Activated T-cell treated with anti-CD3 and anti-CD28 coated beads for 24 hours (primary cell): ENCODE measurements around the gene GABBR2.

Experiments used
- DNase-seq: peaks from one replicate; pipeline ENCODE4 v3.0.0-alpha.2; 2020; ENCODE audit warnings: low read depth

GABBR2 gene

DNA sequence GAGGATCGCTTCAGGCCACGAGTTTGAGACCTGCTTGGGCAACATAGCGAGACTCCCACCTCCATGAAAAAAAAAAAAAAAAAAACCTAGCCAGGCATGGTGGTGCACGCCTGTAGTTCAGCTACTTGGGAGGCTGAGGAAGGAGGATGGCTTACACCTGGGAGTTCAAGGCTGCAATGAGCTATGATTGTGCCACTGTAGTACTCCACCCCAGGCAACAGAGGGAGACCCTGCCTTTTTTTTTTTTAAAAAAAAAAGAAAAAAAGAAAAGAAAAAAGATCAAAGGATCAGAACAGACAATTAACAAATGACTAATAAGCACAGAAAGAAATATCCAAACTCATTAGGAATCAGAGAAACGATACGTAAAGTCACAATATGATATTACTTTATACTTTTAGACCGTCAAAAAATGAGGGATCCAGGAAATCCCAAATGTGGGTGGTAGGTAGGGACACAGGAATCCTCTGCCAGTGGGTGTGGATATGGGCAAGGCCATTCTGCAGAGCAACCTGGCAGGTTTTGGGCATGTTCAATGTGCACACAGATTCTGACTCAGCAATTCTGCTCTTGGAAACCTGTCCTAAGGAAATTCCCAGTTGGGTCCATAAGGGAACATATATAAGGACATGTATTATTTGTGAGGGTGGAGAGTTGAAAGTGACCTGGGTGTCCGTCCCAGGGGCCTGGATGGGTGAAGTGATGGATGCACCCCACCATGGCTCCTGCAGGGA is 308.6 kb downstream of the GABBR2 start:
- DNase-seq: no peak

DNA sequence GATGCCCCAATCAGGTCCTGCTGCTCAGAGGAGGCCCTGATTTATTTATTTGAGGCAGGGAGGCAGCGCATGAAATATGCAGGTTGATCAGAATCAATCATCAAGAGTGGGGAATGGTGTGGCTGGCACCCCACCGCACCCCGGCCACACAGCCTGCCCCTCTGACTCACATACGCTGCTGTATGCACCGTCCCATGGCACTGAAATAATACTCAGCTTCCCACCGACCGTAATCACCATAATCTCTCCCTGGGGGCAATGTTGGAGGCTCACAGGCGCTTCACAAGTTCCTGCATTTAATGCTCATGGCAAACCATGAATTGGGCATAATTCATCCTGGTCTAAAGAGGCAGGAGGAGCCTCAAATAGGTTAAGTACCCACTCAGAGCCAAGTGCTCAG is 312.1 kb downstream of the GABBR2 start:
- DNase-seq: no peak

DNA sequence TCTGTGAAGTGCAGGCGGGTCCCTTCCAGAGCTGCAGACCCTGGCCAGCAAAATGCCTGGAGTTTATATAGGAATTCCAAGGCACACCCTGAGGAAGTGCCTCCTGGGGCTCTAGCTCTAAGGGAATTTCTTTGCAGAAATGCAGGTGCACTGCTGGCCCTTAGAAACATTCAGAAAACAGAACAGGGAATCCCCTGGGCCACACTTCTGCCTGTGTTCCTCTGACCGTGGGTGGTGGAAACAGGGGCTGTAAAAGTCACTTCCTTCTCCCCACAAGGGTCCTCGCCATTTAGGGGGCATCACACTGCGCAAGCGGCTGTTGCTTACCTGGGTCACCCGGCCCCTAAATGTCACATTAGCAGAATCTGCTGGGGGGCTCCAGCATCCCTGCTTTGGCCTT is 312.5 kb downstream of the GABBR2 start:
- no peak for DNase-seq

DNA sequence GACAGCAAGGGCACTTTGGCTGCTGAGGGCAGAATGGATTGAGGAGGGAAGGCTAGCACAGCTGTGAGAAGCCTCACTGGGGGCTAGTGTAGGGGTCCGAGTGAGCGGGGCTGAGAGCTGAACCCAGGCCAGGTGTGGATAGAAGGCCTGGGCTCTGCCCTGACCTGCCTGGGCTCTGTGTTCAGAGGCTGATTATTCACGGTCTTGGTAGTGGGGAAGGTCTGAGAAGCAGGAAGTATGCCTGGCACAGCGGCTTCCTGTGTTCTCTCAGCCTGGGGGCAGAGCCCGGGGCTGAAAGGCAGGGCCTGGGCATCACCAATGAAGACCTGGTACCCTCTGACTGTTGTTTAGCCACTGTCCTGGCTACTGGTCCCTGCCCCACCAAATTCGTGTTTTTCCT is 316.9 kb downstream of the GABBR2 start:
- no peak for DNase-seq

DNA sequence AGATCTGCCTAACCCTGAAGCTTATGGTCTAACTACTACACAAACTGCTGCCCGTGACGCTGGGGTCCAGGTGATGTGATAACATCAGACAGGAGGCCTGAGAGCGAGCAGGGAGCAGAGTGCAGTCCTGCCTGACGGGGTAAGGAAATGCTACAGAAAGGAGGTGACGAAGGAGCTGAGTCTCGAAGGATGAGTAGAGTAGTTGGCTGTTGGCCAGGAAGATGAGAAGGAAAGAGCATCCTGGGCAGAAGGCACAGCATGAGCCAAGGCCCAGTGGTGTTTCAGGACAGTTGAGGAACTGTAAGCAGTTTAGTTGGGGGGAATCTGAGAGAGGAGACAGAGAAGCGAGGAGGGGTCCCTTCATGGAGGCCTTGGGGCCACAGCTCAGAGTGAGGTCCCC is 317.3 kb downstream of the GABBR2 start:
- no peak for DNase-seq

DNA sequence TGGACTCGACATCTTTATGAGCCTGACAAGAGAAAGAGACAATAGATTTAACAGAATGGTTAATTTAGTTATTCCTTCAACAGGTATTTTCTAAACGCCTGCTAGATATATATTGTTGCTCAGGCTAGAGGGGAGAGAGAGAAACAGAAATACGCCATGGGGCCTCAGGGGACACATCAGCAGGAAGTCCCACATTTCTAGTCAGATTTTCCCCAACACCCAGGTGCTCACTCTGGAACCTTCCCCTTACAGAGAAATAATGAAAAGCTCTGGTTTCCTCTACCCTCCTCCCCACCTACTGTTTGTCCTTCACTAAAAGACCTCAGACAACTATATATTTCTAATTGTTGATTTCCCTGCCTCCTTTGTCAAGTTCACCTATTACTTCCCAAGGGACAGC is 323.0 kb downstream of the GABBR2 start:
- no peak for DNase-seq

DNA sequence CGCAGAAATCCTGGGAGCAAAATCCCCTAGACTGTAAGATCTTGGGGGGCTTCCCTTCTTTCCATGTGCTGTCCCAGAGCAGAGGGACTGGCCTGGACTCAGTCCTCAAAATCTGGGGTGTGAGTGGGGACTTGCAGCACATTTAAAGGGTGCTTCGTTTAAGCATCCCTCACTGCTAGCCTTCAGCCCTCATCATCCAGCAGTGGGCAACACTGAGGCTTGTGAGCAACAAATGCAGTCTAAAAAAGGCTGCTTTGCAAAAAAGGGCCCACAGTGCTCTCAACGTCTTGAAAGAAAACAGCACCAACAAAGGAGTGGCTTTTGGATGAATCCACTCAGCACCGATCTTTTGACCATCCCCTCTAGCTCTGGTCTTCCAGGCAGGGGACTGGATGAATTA is 325.0 kb downstream of the GABBR2 start:
- no peak for DNase-seq

DNA sequence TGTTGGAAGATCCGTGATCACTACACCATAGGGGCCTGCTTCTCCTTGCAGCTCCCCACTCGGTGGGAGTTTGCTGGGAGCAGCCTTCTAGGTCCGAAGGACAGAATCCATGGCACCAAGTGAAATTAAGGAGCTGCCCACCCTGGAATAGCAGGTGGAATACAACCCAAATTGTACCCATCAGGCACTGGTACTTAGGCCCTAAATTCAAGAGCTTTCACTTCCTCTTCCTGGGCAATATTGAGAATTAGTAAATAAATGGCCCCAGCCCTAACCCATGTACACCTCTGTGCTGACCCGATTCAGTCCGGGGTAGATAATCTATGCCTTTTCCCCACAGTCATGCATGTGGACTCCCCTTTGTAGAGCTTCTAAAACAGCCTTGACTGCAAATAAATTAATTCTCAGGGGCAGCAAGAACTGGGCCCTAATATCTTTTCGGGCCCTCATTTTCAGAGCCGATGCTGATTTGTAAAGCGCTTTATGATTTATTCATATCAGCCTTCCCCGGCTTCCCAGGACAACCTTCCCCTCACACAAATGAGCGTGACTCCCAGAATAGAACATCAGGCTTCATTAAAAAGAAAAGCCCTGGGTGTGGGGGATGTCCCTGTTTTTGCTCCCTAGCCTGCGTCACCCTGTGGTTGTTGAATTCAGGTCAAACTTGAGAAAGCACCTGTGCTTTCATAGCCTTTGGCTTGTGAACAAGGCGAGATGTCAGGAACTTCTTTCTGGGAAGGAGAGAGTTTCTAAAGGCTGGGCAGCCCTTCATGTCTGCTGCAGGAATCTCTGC is 327.2 kb downstream of the GABBR2 start:
- no peak for DNase-seq

DNA sequence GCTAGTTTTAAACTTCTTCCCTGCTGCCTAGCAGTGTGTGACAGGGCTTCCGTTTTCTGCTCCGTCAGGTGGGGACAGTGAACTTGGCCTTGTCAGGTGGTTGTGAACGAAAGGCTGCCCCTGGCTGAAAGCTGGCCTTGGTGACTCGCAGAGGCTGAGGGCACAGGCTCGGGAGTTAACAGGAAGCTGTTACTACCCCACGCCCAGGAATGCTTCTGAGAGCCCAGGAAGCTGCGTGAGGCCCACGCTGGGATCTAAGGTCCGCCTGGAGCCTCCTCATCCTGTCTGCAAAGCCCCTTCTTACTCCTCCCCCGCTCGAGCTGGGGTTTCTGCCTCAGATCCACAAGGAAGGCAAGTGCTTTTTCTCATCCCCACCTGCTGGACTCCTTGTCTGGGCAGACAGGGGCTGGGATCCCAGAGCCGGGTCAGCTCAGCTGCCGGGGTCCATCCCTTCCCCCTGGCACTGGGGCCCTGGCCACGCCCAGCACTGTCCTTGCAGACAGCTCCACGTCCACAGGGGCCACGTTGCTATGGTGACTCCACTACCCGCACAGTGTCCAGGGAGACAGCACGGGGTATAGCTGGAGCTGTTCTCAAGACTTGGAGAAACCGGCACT is 328.6 kb downstream of the GABBR2 start:
- no peak for DNase-seq

DNA sequence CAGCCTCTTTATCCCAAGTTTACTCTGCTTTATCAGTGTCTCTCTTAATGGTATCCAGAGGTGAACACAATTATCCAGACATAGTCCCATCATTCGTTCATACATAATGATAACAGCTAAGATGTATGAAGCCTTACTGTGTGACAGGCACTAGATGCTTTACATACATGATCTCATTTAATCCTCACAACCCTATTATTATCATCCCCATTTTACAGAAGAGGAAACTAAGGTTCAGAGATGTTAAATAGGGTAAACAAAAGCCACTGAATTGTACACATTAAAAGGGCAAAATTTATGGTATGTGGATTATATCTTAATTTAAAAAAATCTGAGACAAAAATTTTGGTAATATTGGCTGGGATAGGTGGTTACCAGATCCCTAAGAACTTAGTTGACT is 329.2 kb downstream of the GABBR2 start:
- no peak for DNase-seq

DNA sequence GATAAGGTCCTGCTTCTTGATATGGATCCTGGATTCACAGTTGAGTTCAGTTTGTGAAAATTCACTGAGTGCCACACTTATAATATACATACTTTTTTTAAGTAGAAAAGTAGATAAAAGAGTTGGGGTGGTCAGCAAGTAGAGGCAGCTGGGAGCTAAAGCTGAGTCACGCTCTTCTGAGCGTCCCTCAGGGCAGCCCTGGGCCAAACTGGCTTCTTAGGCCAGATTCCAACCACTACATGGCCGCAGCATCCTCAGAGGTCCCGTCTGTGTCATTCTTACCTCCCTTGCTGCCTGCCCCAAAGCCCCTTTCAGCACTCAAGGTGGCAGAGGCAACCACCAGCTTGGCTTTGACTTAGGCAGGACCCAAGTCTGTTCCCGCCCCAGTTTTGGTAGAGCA is 329.9 kb downstream of the GABBR2 start:
- DNase-seq: no peak

DNA sequence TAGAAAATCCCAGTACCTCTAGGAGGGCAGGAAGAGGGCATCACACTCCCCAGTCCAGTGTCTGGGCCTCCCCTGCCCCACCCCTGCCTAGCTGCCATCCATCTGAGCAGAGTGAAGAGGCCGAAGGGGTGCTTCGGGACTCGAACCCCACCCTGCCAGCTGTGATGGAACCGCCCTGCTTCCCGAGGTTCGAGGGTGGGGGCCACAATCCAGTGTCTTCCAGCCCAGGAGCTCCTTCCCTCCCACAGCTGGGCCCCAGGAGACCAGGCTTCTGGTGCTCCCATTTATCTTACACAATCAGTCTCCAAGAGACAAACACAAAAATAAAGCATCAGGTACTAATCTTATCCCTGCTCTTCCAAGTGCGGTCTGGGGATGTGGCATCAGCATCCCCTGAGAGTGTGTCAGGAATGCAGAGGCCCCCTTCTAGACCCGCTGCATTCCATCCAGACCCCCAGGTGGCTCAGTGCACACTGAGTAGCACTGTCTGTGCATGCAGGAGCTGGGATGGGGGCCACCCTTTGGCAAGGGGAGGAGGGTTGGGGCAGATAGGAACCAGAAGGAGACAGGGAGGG is 330.4 kb downstream of the GABBR2 start:
- DNase-seq: no peak

DNA sequence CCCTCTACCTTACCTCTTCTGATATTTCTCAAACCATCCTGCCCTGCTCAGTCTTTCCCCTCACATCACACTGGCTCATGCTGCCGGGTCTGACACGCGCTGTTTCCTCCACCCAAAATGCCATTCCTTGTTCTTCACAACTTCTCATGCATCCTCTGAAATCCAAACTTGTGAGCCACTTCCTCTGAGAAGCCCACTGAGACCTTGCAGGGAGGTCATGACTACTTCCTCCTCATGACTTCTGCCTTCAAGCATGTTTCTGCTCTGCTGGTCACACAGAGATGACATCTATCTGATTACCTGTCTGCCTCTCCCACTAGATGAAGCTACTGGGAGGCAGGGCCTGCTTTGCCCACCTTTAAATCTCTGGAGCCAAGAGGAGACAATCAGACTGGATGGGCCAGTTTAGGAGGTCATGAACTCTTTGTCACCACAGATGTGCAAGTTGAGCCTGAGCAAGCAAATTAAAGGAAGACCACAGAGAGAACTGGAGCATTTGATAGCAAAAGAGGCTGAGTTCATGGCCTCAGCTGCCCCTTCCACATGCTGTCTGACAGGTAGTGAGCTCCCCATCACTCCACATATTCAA is 333.5 kb downstream of the GABBR2 start:
- no peak for DNase-seq

DNA sequence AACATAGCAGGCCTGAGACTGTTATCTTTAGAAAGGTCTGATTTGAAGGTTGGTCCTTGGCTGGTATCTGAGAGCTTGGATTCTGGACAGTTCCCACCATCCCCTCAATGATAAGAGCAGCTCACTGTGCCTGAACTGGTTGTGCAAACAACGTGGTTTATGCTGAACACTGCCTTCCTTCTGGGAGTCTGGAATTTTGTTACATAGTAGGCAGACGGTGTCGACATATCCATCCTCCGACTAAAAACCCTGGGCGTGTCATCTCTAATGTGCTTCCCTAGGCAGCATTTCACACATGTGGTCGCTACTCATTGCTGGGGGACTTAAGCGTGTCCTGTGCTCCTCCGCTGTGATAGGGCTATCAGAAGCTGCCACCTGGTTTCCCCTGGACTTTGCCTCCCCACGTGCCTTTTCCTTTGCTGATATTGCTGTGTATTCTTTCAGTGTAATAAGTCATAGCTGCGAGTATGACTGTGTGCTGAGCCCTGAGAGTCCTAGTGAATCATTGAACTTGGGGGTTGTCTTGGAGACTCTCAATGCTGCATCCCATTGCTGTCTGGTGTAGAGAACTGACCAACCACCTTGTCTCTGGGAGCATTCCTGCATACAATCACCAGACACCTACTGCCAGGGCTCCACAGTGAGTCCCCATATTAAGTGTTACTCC is 334.2 kb downstream of the GABBR2 start:
- DNase-seq: no peak

DNA sequence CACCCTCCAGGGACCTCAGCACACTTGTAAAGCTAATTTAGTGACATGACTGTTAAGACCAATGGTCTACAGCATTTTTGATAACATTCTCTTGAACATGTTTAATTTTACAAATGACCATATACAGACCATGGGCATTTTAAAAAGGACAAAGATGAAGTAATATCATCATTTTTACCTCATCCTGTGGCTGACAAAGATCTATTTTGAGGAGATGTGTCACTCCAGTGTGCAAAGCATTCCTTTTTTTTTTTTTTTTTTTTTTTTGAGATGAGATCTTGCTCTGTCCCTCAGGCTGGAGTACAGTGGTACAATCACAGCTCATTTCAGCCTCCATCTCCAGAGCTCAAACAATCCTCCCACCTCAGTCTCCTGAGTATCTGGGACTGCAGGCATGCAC is 335.1 kb downstream of the GABBR2 start:
- DNase-seq: no peak

DNA sequence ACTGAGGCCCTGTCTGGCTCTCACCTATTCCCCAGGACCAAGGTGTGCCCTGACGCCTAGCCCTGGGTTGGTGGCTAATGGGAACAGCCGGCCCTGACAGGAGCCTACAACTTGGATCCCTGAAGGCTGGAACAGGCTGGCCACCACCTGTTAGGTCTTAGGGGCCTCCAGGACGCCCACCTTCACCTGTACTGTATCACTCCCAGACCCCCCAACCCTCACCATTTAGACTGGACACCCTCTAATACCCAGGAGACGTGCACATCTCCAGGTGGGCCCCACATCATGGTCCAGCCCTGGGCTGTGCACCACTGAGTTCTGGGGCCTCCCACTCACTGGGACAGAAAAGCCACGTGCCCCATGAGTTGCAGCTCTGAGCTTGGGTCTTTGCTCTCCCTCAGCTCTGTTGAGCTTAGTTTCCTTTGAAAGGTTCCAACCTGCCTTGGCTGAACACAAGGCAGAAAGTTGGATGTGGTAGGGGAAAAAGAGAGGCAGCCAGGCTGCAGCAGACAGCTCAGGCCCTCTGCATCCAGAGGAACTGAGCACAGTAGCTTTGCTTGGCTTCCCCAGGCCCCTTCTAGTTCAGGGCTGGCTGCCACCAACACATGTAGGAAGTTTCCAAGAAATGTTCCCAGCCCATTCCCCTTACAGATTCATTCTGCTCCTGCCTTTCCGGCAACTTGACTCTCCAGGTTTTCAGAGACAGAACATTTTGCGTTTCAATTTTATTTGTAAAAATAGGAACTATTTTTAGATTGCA is 336.5 kb downstream of the GABBR2 start:
- no peak for DNase-seq

DNA sequence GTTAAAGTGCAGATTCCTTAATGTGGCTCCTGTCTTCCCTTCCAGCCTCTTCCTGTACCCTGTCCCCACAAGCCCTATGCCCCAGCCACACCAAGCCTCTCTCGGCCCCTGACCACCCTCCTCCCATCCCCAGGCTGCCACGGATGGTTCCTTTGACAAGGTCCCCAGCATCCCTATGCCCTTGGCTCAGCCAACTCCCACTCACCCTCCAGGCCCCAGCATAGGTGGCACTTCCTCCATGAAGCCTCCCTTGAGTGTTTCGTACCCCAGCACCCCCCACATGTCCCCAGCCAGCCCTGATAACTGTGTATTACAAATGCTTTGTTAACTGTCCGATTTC is 337.8 kb downstream of the GABBR2 start:
- no peak for DNase-seq

DNA sequence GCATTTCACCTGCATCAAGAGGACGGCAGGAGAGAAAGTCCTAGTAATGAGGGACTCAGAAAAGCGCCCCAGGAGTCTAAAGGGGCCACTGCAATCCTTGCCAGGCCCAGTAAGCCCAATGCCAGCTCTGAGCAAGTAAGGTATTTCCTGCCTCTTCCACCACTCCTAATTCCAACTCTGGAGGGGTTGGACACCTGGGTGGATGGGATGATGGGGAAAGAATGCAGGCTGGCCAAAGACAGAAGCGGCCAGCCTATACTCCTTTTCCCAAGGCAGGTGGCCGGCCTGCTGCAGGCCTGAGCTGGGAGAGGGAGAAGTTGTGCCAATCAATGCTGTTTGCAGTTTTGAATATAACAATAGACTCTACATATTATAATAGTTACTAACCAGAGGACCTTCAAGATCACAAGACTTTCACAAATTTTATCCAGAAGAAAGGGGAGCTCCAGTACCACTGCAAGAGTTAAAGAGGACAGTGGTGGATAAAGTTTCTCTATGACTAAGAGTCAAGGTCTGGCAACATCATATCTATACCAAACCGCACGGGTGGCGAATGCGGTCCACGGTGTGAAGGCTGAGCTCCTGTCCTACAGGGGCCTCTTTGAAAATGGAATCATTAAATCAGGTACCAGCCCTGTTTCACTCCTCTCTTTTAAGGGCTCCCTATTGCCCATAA is 338.3 kb downstream of the GABBR2 start:
- no peak for DNase-seq

DNA sequence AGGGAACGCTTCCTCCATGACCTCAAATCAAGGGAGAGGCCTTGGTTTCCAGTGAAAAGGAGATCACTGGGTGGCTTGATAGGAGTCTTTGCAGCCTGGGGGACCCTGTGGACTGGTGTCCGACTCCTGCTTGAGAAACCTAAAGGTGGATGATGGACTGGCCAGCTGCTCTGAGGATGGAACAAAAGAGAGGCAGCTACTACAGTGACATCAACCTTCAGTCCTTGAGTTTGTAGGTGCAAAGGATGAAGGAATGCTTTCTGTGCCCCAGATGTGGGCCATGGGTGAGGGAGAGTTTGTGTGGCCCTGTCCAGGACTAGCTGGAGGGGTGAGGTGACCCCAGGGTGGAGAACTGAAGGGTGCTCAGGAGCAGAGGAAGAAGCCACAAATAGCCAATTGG is 338.8 kb downstream of the GABBR2 start:
- DNase-seq: no peak

DNA sequence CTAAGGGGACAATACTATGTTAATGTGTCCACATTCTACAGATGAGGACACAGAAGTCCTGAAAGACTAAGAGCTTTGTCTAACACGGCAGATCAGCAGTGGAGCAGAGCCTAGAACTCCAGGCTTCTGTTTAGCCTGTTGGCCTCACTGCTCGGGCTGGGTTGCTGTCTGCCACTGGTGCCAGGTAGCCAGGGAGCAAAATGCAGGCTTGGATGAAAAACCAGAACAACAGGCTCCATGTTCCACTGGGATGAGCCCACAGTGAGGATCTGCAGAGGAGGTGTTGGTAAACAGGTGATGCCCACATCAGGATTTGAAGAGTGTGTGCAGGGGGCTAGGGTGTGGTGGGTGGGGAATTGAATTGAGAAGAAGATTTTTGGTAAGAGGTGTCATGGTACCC is 339.3 kb downstream of the GABBR2 start:
- DNase-seq: no peak

DNA sequence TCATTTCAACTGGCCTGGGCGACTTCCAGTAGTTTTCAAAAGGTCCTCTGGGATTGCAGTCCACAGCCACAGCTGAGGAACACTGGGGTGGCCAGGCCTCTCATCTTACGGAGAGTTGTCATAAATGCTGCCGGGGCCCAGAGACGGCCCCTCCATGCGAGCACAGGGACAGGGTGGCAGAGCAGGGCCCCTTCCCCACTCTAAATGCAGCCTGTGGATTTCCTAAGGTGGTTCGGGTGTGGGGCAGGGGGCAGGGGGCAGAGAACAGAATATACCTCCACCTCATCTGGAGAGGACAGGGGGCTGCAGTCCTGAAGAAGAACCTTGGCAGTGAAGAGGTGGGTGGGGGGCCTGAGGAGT is 339.7 kb downstream of the GABBR2 start:
- no peak for DNase-seq
